IMR-90 (cell line): Measurements from ENCODE around the gene LGALS9. TPM values are rescaled to one million over a fixed set of nuclear protein-coding genes. Genes with fewer than 3 reads are reported as not detected.

Experiments
- ATAC-seq: fragments of 200-7000 bp; cut with Tn5 transposase; 2 replicates; pipeline ENCODE4 v1.9.1; 2020; ENCODE audit warnings: low read depth, mild to moderate bottlenecking, moderate library complexity
- BruUV-seq: library from RNA; stranded (reverse); fragments of 400-500 nt; replicated peaks from 2 replicates; lab custom pipeline; 2021; lab: Mats Ljungman, UMichigan
- CTCF ChIA-PET: fragments of 300-600 bp; formaldehyde crosslinking; extraction: SDS; loops from one replicate; lab custom pipeline; 2021; ENCODE audit warnings: antibody characterized with exemption; lab: Yijun Ruan, JAX
- POLR2A ChIA-PET: fragments of 300-600 bp; sonication (Branson Sonifier 250); formaldehyde crosslinking; loops from one replicate; lab custom pipeline; 2022; ENCODE audit warnings: antibody characterized with exemption; ENCODE audit not compliant: unreplicated experiment; lab: Charles Lee
- DNase-seq: peaks from one replicate; pipeline ENCODE4 v3.0.0; 2013
- H2AFZ ChIP-seq: replicated peaks from 2 replicates; pipeline ENCODE3; 2013; ENCODE audit warnings: low read length, mild to moderate bottlenecking; ENCODE audit not compliant: poor library complexity
- H2AK5ac ChIP-seq: 2 replicates; pipeline ENCODE4 v1.6.1; 2013; ENCODE audit warnings: low read depth, low read length, inconsistent platforms
- H2AK9ac ChIP-seq: replicated peaks from 2 replicates; pipeline ENCODE3; 2013; ENCODE audit warnings: mild to moderate bottlenecking, low read depth, low read length, moderate library complexity; ENCODE audit not compliant: poor library complexity
- H2BK120ac ChIP-seq: 2 replicates; pipeline ENCODE4 v1.6.1; 2013; ENCODE audit warnings: low read depth, low read length, inconsistent platforms
- H2BK15ac ChIP-seq: 3 replicates; pipeline ENCODE4 v1.6.1; 2013; ENCODE audit warnings: low read depth, low read length, inconsistent platforms
- H2BK20ac ChIP-seq: 2 replicates; pipeline ENCODE4 v1.6.1; 2013; ENCODE audit warnings: low read depth, mild to moderate bottlenecking, inconsistent platforms, low read length, moderate library complexity
- H2BK5ac ChIP-seq: 2 replicates; pipeline ENCODE4 v1.6.1; 2013; ENCODE audit warnings: mild to moderate bottlenecking, low read depth, low read length, inconsistent platforms; ENCODE audit not compliant: poor library complexity, severe bottlenecking
- H3K14ac ChIP-seq: replicated peaks from 2 replicates; pipeline ENCODE4 v1.6.1; 2013; ENCODE audit warnings: low read depth, low read length, inconsistent platforms
- H3K18ac ChIP-seq: 2 replicates; pipeline ENCODE4 v1.6.1; 2013; ENCODE audit warnings: low read depth, low read length, control low read depth
- H3K23ac ChIP-seq: 2 replicates; pipeline ENCODE4 v1.6.1; 2013; ENCODE audit warnings: low read depth, low read length, inconsistent platforms
- H3K27ac ChIP-seq: 2 replicates; pipeline ENCODE4 v1.5.1; 2013; ENCODE audit warnings: mild to moderate bottlenecking, control low read depth, low read length; ENCODE audit not compliant: insufficient read depth
- H3K27me3 ChIP-seq: 2 replicates; pipeline ENCODE4 v1.6.1; 2013; ENCODE audit warnings: low read length; ENCODE audit not compliant: control insufficient read depth, insufficient read depth
- H3K36me3 ChIP-seq: 2 replicates; pipeline ENCODE4 v1.6.1; 2013; ENCODE audit warnings: low read length, mixed read lengths; ENCODE audit not compliant: control insufficient read depth, insufficient read depth
- H3K4ac ChIP-seq: 2 replicates; pipeline ENCODE4 v1.6.1; 2013; ENCODE audit warnings: low read depth, low read length, inconsistent platforms
- H3K4me1 ChIP-seq: 2 replicates; pipeline ENCODE4 v1.6.1; 2013; ENCODE audit warnings: low read length, mixed read lengths; ENCODE audit not compliant: control insufficient read depth, insufficient read depth
- H3K4me2 ChIP-seq: 2 replicates; pipeline ENCODE4 v1.6.1; 2013; ENCODE audit warnings: low read depth, mild to moderate bottlenecking, control low read depth, low read length, moderate library complexity
- H3K4me3 ChIP-seq: 2 replicates; pipeline ENCODE4 v1.5.1; 2013; ENCODE audit warnings: low read depth, mild to moderate bottlenecking, control low read depth, low read length, moderate library complexity; ENCODE audit not compliant: insufficient read depth
- H3K56ac ChIP-seq: 2 replicates; pipeline ENCODE4 v1.6.1; 2013; ENCODE audit warnings: low read length, inconsistent platforms; ENCODE audit not compliant: insufficient read depth; ENCODE audit errors: extremely low read depth
- H3K79me1 ChIP-seq, 2 experiments: 2 replicates each; pipeline ENCODE4 v1.6.1; 2013; ENCODE audit warnings: low read length in 2 of 2, inconsistent platforms in 1 of 2, low read depth in 1 of 2
- H3K9ac ChIP-seq: 2 replicates; pipeline ENCODE4 v1.6.1; 2013; ENCODE audit warnings: low read depth, low read length, control low read depth
- H3K9me1 ChIP-seq: 2 replicates; pipeline ENCODE4 v1.6.1; 2013; ENCODE audit warnings: low read length, inconsistent platforms; ENCODE audit not compliant: insufficient read depth
- H3K9me3 ChIP-seq: 2 replicates; pipeline ENCODE4 v1.6.1; 2013; ENCODE audit warnings: low read length; ENCODE audit not compliant: control insufficient read depth, insufficient read depth
- H4K20me1 ChIP-seq: 2 replicates; pipeline ENCODE4 v1.6.1; 2013; ENCODE audit warnings: low read length, inconsistent platforms; ENCODE audit not compliant: insufficient read depth
- H4K5ac ChIP-seq: 2 replicates; pipeline ENCODE4 v1.6.1; 2013; ENCODE audit warnings: mild to moderate bottlenecking, low read depth, low read length, control low read depth
- H4K8ac ChIP-seq, 2 experiments: 2 replicates each; pipeline ENCODE4 v1.6.1; 2013; ENCODE audit warnings: low read depth in 2 of 2, low read length in 2 of 2, control low read depth in 1 of 2, inconsistent platforms in 1 of 2
- H4K91ac ChIP-seq: 2 replicates; pipeline ENCODE4 v1.6.1; 2013; ENCODE audit warnings: low read depth, low read length, inconsistent platforms; ENCODE audit not compliant: insufficient read depth
- BHLHE40 ChIP-seq: fragments of 150-350 bp; IDR thresholded peaks from 2 replicates; pipeline ENCODE4 v1.6.1; 2016; ENCODE audit warnings: mild to moderate bottlenecking, low read depth, low read length
- CHD1 ChIP-seq: IDR thresholded peaks from 2 replicates; pipeline ENCODE4 v1.6.1; 2012; ENCODE audit warnings: low read depth, low read length, improper control_type of control experiment
- CTCF ChIP-seq: conservative IDR thresholded peaks from 2 replicates; pipeline ENCODE4 v1.5.1; 2012; ENCODE audit warnings: mild to moderate bottlenecking, low read depth, low read length, improper control_type of control experiment
- FOS ChIP-seq: fragments of 150-350 bp; IDR thresholded peaks from 2 replicates; pipeline ENCODE4 v1.6.1; 2016; ENCODE audit warnings: low read depth, low read length
- MAFK ChIP-seq: IDR thresholded peaks from 2 replicates; pipeline ENCODE4 v1.6.1; 2012; ENCODE audit warnings: low read depth, low read length, improper control_type of control experiment
- MAZ ChIP-seq: IDR thresholded peaks from 2 replicates; pipeline ENCODE4 v1.6.1; 2012; ENCODE audit warnings: low read depth, mild to moderate bottlenecking, low read length, improper control_type of control experiment, moderate library complexity, borderline replicate concordance
- NFE2L2 ChIP-seq: fragments of 150-350 bp; IDR thresholded peaks from 2 replicates; pipeline ENCODE4 v1.6.1; 2016; ENCODE audit warnings: low read depth, mild to moderate bottlenecking, low read length
- POLR2A ChIP-seq: IDR thresholded peaks from 2 replicates; pipeline ENCODE4 v1.6.1; 2012; ENCODE audit warnings: mild to moderate bottlenecking, low read depth, low read length
- RCOR1 ChIP-seq: IDR thresholded peaks from 2 replicates; pipeline ENCODE4 v1.6.1; 2012; ENCODE audit warnings: mild to moderate bottlenecking, low read length, improper control_type of control experiment; ENCODE audit not compliant: insufficient replicate concordance
- SMC3 ChIP-seq: fragments of 150-350 bp; IDR thresholded peaks from 2 replicates; pipeline ENCODE4 v1.6.1; 2016; ENCODE audit warnings: low read depth, mild to moderate bottlenecking, antibody characterized with exemption, low read length, moderate library complexity
- USF2 ChIP-seq: fragments of 150-350 bp; IDR thresholded peaks from 2 replicates; pipeline ENCODE4 v1.6.1; 2017; ENCODE audit warnings: mild to moderate bottlenecking, antibody characterized with exemption, low read length, low read depth
- WGBS, 2 experiments: methylation state at CpG; one replicate each; pipeline versions ENCODE4 v1.1.5 to v1.1.7; 2013; ENCODE audit warnings: missing lambda C conversion rate in 2 of 2; ENCODE audit not compliant: insufficient read length in 1 of 2; ENCODE audit errors: extremely low coverage in 2 of 2; 5-methylcytosine and 5-hydroxymethylcytosine counted together
- dilution Hi-C: fragments of 300-500 bp; cut with HindIII; formaldehyde crosslinking; loops from one replicate; pipeline ENCODE4 v1.14.3; 2018; ENCODE audit warnings: low sequenced_read_pairs; ENCODE audit not compliant: unreplicated experiment
- in situ Hi-C: fragments of 300-500 bp; cut with MboI; formaldehyde crosslinking; loops from 3 replicates; pipeline ENCODE4 v1.14.3; 2019; ENCODE audit warnings: low sequenced_read_pairs, inconsistent platforms, mixed read lengths
- intact Hi-C: fragments of 100-400 bp; cut with micrococcal nuclease; formaldehyde crosslinking; loops from 2 replicates; pipeline ENCODE4 v1.10.0; 2022
- polyA plus RNA-seq, 3 experiments: library from polyadenylated mRNA; depleted of rRNA; stranded (reverse); fragments of >200 nt; gene quantifications; 2 replicates each; pipeline ENCODE4 v1.2.3, GENCODE V29; 2012; ENCODE audit warnings: low replicate concordance in 1 of 3
- total RNA-seq: library from RNA; depleted of rRNA; stranded (reverse); fragments of >200 nt; gene quantifications from 2 replicates; pipeline ENCODE4 v1.2.3, GENCODE V29; 2012

LGALS9 gene
- total and polyA plus RNA-seq, 2 of the 4 experiments (the other 2 are of a cell fraction): 0.54 to 2.5 TPM

- TF ChIP-seq USF2: no peak
Observed at GRCh38 chr17:27603880-27604794, 26.9 kb upstream of the LGALS9 start (continued).

- in situ Hi-C loops: no loop called here
- intact Hi-C loops: no loop called here
- CTCF ChIA-PET: interaction anchor here (0.6 kb wide), 1 partner anchor 197 kb away, joined by 3 read pairs; no protein-coding TSS in a partner anchor
- no peak for TF ChIP-seq RCOR1
- TF ChIP-seq SMC3: no peak
- TF ChIP-seq NFE2L2: no peak
- TF ChIP-seq CTCF: no peak
- TF ChIP-seq FOS: no peak
- TF ChIP-seq POLR2A: no peak
- TF ChIP-seq MAFK: no peak
- no peak for TF ChIP-seq USF2
- no peak for TF ChIP-seq MAZ
- TF ChIP-seq BHLHE40: no peak
- TF ChIP-seq CHD1: no peak
Observed at GRCh38 chr17:27605409-27605808, 25.6 kb upstream of the LGALS9 start.

More at GRCh38 chr17:27605409-27605808, 25.6 kb upstream of the LGALS9 start:
- H4K5ac ChIP-seq: no peak overlapping the region
- POLR2A ChIA-PET: no interaction called here
- peaks cover 83% of the 10 kb centered on the region for H3K36me3 ChIP-seq
- H2BK20ac ChIP-seq: no peak overlapping the region
- H2BK15ac ChIP-seq: no peak overlapping the region
- dilution Hi-C loops: no loop called here
- no peak overlapping the region for H2BK5ac ChIP-seq
- no peak overlapping the region for H3K56ac ChIP-seq
- no peak overlapping the region for H2AK5ac ChIP-seq
- H4K8ac ChIP-seq: no peak overlapping the region
- H3K4me2 ChIP-seq: no peak overlapping the region
- H3K18ac ChIP-seq: no peak overlapping the region
- no peak for DNase-seq
- peaks cover 2% of the 10 kb centered on the region; the same call in 1 of the 2 replicates for H3K4me1 ChIP-seq
- no peak overlapping the region for H3K4me3 ChIP-seq
- H3K4ac ChIP-seq: no peak overlapping the region
- no TSS peak for BruUV-seq
- H3K27ac ChIP-seq: no peak overlapping the region
- H3K9ac ChIP-seq: no peak overlapping the region
- WGBS, 2 experiments: 95% methylated on average over 21 of the region's 25 CpGs; no CpG with 5 or more reads in 1 of the 2 experiments
- peaks cover 0 to 4% of the 10 kb centered on the region in 2 experiments; a peak in 3 of 4 replicates for H3K79me1 ChIP-seq
- H4K91ac ChIP-seq: no peak overlapping the region
- H2BK120ac ChIP-seq: no peak overlapping the region
- no peaks in the 10 kb centered on the region for H3K27me3 ChIP-seq
- no peak for ATAC-seq
- H3K9me1 ChIP-seq: no peaks in the 10 kb centered on the region; the same call in 1 of the 2 replicates
- H3K23ac ChIP-seq: no peak overlapping the region
- H3K9me3 ChIP-seq: no peaks in the 10 kb centered on the region
- no peak overlapping the region for H2AFZ ChIP-seq
- H4K20me1 ChIP-seq: peaks cover 4% of the 10 kb centered on the region
- H2AK9ac ChIP-seq: no peak overlapping the region
- H3K14ac ChIP-seq: no peak overlapping the region
